ENCODE results near the gene BMERB1. TPM values are rescaled to one million over a fixed set of nuclear protein-coding genes. Genes with fewer than 3 reads are reported as not detected.
"Not testable (repeated sequence)": the region's sequence is repeated elsewhere in the genome, so short reads cannot be mapped to it uniquely, and the experiment has no call there.

Gene BMERB1
- total RNA-seq, 4 donors from 2014 or later: 7.0 to 47.9 (median 15.0) TPM

GRCh38 chr16:15425861-15426260 lies 8.5 kb upstream of the BMERB1 start:
- Histone ChIP-seq H3K36me3 (no peaks in the 10 kb centered on the region), H3K27me3 (no peaks in the 10 kb centered on the region), H3K4me1 (peaks cover 0 to 14% (median 0%) of the 10 kb centered on the region in 4 donors), H3K4me3 (no peak overlapping the region), H3K27ac (no peak overlapping the region), H3K9me3 (no peaks in the 10 kb centered on the region)
- DNase-seq: peak in 1 of 3 donors; percentile 7
- TF ChIP-seq CTCF (IDR thresholded peaks at IDR 0.05) (no peak), POLR2A (IDR thresholded peaks at IDR 0.05) (no peak)

GRCh38 chr16:15426796-15427195 lies 7.6 kb upstream of the BMERB1 start:
- Histone ChIP-seq H3K4me3 (no peak overlapping the region), H3K36me3 (no peaks in the 10 kb centered on the region), H3K9me3 (no peaks in the 10 kb centered on the region), H3K27ac (no peak overlapping the region), H3K4me1 (peaks cover 0 to 14% (median 0%) of the 10 kb centered on the region in 4 donors), H3K27me3 (no peaks in the 10 kb centered on the region)
- DNase-seq: no peak
- TF ChIP-seq POLR2A (IDR thresholded peaks at IDR 0.05) (no peak), CTCF (IDR thresholded peaks at IDR 0.05) (no peak)

- TF ChIP-seq CTCF (IDR thresholded peaks at IDR 0.05) (peak in 5 of 6 experiments; percentile 66 to 82 (median 75)), POLR2A (IDR thresholded peaks at IDR 0.05) (no peak)
- H3K4me1 ChIP-seq: peaks cover 0 to 8% (median 0%) of the 10 kb centered on the region in 4 donors
- H3K27me3 ChIP-seq: no peaks in the 10 kb centered on the region
- H3K4me3 ChIP-seq: no peak overlapping the region
- H3K9me3 ChIP-seq: no peaks in the 10 kb centered on the region
- DNase-seq: peak; percentile 49 to 88 (median 66)
- no peaks in the 10 kb centered on the region for H3K36me3 ChIP-seq
- no peak overlapping the region for H3K27ac ChIP-seq
Measured at GRCh38 chr16:15427648-15428239, 6.6 kb upstream of the BMERB1 start.

GRCh38 chr16:15430884-15431283 lies 3.5 kb upstream of the BMERB1 start:
- not testable (repeated sequence) for H3K36me3 ChIP-seq, H3K27me3 ChIP-seq, H3K9me3 ChIP-seq, H3K4me3 ChIP-seq, H3K27ac ChIP-seq
- H3K4me1 ChIP-seq: peaks cover 0 to 20% (median 0%) of the 10 kb centered on the region in 4 donors
- DNase-seq: peak in 1 of 3 donors; percentile 2

- Histone ChIP-seq H3K27me3 (no peaks in the 10 kb centered on the region), H3K36me3 (no peaks in the 10 kb centered on the region), H3K4me3 (peak overlapping the region in 3 of 4 donors; percentile 44 to 67 (median 49)), H3K4me1 (peaks cover 0 to 11% (median 0%) of the 10 kb centered on the region in 4 donors), H3K27ac (peak overlapping the region in 1 of 4 donors; percentile 81), H3K9me3 (no peaks in the 10 kb centered on the region)
- TF ChIP-seq POLR2A (IDR thresholded peaks at IDR 0.05) (no peak), CTCF (IDR thresholded peaks at IDR 0.05) (no peak)
- DNase-seq: no peak
Measured at GRCh38 chr16:15434079-15434424, 336 bp upstream of the BMERB1 start.

GRCh38 chr16:15435216-15435864 lies 952 bp downstream of the BMERB1 start:
- Histone ChIP-seq H3K36me3 (no peaks in the 10 kb centered on the region), H3K27ac (peak overlapping the region; percentile 38 to 81 (median 60)), H3K27me3 (no peaks in the 10 kb centered on the region), H3K4me3 (peak overlapping the region; percentile 44 to 67 (median 52)), H3K4me1 (peaks cover 0 to 21% (median 0%) of the 10 kb centered on the region in 4 donors), H3K9me3 (no peaks in the 10 kb centered on the region)
- peak in 1 of 3 donors; percentile 46 for DNase-seq
- TF ChIP-seq CTCF (IDR thresholded peaks at IDR 0.05) (no peak), POLR2A (IDR thresholded peaks at IDR 0.05) (no peak)
